SU-DHL-6 (cell line): ENCODE data around the gene GRIA3.

Experiments
- EZH2phosphoT487 ChIP-seq: fragments of 200-600 bp; sonication (generic), shearing (Covaris generic); conservative IDR thresholded peaks from 2 replicates; pipeline ENCODE4 v1.6.1; 2018; ENCODE audit warnings: mild to moderate bottlenecking, antibody characterized with exemption, low read length, moderate library complexity, mixed read lengths
- TF ChIP-seq, protein P1 (sequence below): fragments of 200-600 bp; sonication (generic); IDR thresholded peaks from one replicate; pipeline ENCODE4 v1.5.1; 2017; ENCODE audit warnings: antibody characterized with exemption, mild to moderate bottlenecking, low read length, moderate library complexity; ENCODE audit not compliant: insufficient read depth, poor library complexity, severe bottlenecking

DNA sequence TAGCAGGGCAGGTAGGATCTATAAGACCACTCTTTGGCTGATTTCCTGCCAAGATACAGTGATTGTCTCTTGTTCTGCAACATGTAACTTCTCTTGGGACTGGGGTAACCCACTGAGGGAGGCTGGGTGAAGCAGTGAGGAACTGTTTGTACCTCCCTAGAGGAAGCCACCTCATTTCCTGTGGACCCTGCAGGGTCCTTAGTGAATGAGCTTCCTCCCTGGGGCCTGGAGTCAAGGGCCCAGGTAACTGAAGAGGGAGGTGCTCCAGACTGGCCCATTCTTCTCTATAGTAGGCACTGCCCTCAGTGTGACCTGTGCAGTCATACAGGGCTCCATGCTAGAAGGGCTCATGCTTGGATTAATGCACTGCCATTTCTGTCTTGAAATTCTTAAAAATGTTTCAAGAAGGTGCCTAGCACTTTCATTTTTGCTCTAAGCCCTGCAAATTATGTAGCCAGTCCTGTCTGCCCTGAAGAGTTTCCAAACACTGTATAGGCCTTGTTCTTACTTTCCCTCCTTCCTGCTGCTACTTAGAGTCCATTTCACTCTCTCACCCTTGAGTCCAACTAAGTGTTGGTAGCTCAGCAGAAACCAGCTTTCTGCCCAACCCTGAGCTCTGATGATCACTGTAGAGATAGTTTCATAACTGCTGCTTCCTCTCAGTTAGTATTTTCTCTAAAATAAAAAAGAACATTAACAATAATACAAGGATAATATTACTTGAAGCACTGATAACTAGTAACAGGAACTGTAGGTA lies 8.5 kb upstream of the GRIA3 start:
- TF ChIP-seq, protein P1, sequence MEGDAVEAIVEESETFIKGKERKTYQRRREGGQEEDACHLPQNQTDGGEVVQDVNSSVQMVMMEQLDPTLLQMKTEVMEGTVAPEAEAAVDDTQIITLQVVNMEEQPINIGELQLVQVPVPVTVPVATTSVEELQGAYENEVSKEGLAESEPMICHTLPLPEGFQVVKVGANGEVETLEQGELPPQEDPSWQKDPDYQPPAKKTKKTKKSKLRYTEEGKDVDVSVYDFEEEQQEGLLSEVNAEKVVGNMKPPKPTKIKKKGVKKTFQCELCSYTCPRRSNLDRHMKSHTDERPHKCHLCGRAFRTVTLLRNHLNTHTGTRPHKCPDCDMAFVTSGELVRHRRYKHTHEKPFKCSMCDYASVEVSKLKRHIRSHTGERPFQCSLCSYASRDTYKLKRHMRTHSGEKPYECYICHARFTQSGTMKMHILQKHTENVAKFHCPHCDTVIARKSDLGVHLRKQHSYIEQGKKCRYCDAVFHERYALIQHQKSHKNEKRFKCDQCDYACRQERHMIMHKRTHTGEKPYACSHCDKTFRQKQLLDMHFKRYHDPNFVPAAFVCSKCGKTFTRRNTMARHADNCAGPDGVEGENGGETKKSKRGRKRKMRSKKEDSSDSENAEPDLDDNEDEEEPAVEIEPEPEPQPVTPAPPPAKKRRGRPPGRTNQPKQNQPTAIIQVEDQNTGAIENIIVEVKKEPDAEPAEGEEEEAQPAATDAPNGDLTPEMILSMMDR, result no peak
- TF ChIP-seq EZH2phosphoT487, result no peak
